Smooth muscle cell (in vitro differentiated cells): ENCODE results near the gene OFD1. TPM values are rescaled to one million over a fixed set of nuclear protein-coding genes. Genes with fewer than 3 reads are reported as not detected.

Source experiments
- DNase-seq: peaks from one replicate; lab custom pipeline; 2025; ENCODE audit not compliant: unreplicated experiment; lab: John Stamatoyannopoulos, UW
- H2AFZ ChIP-seq: fragments of 200-600 bp; sonication (generic); 2 replicates; pipeline ENCODE4 v1.6.0; 2016; ENCODE audit warnings: antibody characterized with exemption, low read depth, mild to moderate bottlenecking
- H3F3A ChIP-seq: fragments of 200-600 bp; sonication (generic); 2 replicates; pipeline ENCODE4 v1.6.0; 2017; ENCODE audit warnings: antibody characterized with exemption, low read depth
- H3K27ac ChIP-seq: fragments of 200-600 bp; sonication (generic); 2 replicates; pipeline ENCODE4 v1.5.1; 2016; ENCODE audit warnings: low read depth, mild to moderate bottlenecking
- H3K27me3 ChIP-seq: fragments of 200-600 bp; sonication (generic); 2 replicates; pipeline ENCODE4 v1.6.1; 2016; ENCODE audit warnings: low read depth, mild to moderate bottlenecking
- H3K36me3 ChIP-seq: fragments of 200-600 bp; sonication (generic); 2 replicates; pipeline ENCODE4 v1.5.1; 2016; ENCODE audit warnings: low read depth
- H3K4me1 ChIP-seq: fragments of 200-600 bp; sonication (generic); 2 replicates; pipeline ENCODE4 v1.5.1; 2016; ENCODE audit warnings: low read depth
- H3K4me2 ChIP-seq: fragments of 200-600 bp; sonication (generic); 2 replicates; pipeline ENCODE4 v1.6.0; 2016; ENCODE audit warnings: mild to moderate bottlenecking
- H3K4me3 ChIP-seq: fragments of 200-600 bp; sonication (generic); 2 replicates; pipeline ENCODE4 v1.5.1; 2016; ENCODE audit warnings: mild to moderate bottlenecking
- H3K79me2 ChIP-seq: fragments of 200-600 bp; sonication (generic); 2 replicates; pipeline ENCODE4 v1.6.0; 2016; ENCODE audit warnings: low read depth, mild to moderate bottlenecking
- H3K9ac ChIP-seq: fragments of 200-600 bp; sonication (generic); 2 replicates; pipeline ENCODE4 v1.6.0; 2016; ENCODE audit warnings: low read depth
- H3K9me3 ChIP-seq: fragments of 200-600 bp; sonication (generic); replicated peaks from 2 replicates; pipeline ENCODE4 v1.5.1; 2016; ENCODE audit warnings: low read depth
- H4K20me1 ChIP-seq: fragments of 200-600 bp; sonication (generic); 2 replicates; pipeline ENCODE4 v1.6.0; 2016; ENCODE audit warnings: low read depth
- CTCF ChIP-seq: fragments of 200-600 bp; sonication (generic); IDR thresholded peaks from 2 replicates; pipeline ENCODE4 v1.5.1; 2017; ENCODE audit warnings: borderline replicate concordance, mild to moderate bottlenecking, antibody characterized with exemption; ENCODE audit not compliant: insufficient read depth, poor library complexity, severe bottlenecking
- WGBS: methylation state at CpG from one replicate; pipeline ENCODE4 v1.1.7; 2016; ENCODE audit warnings: low lambda C conversion rate; 5-methylcytosine and 5-hydroxymethylcytosine counted together
- polyA plus RNA-seq: library from polyadenylated mRNA; unstranded; fragments of >200 nt; fragmentation: Nextera tagmentation; extraction: Ambion mirVana; gene quantifications from 2 replicates; pipeline ENCODE4 v1.2.1, GENCODE V29; 2016
- total RNA-seq: library from RNA; depleted of rRNA; stranded (reverse); fragments of >200 nt; gene quantifications from 2 replicates; pipeline ENCODE4 v1.2.3, GENCODE V29; 2014

The OFD1 gene
- total and polyA plus RNA-seq, 2 experiments from 2014 or later: 12.5 to 14.4 TPM

GRCh38 chrX:13693341-13693961 is 41.1 kb upstream of the OFD1 start:
- Histone ChIP-seq H2AFZ (no peak overlapping the region), H3K9me3 (peaks cover 3% of the 10 kb centered on the region), H3K4me3 (no peak overlapping the region), H3K27ac (peak overlapping the region; percentile 61), H3K4me2 (peak overlapping the region; percentile 53), H4K20me1 (peaks cover 71% of the 10 kb centered on the region), H3K9ac (no peak overlapping the region), H3K36me3 (no peaks in the 10 kb centered on the region), H3K79me2 (peaks cover 89% of the 10 kb centered on the region), H3K4me1 (peaks cover 12% of the 10 kb centered on the region), H3K27me3 (no peaks in the 10 kb centered on the region), H3F3A (no peaks in the 10 kb centered on the region)
- DNase-seq: no peak
- 44% methylated on average over 7 of the region's 7 CpGs for WGBS
- TF ChIP-seq CTCF: no peak

- Histone ChIP-seq H3K27ac (peak overlapping the region; percentile 61), H3K9ac (no peak overlapping the region), H2AFZ (no peak overlapping the region), H3K79me2 (peaks cover 97% of the 10 kb centered on the region), H3K36me3 (no peaks in the 10 kb centered on the region), H3K4me2 (peak overlapping the region; percentile 53), H4K20me1 (peaks cover 79% of the 10 kb centered on the region), H3K4me1 (peaks cover 22% of the 10 kb centered on the region), H3K27me3 (no peaks in the 10 kb centered on the region), H3F3A (no peaks in the 10 kb centered on the region), H3K9me3 (peaks cover 3% of the 10 kb centered on the region), H3K4me3 (no peak overlapping the region)
- no peak for TF ChIP-seq CTCF
- no peak for DNase-seq
- WGBS: 74% methylated on average over 2 of the region's 2 CpGs
These were observed 40.2 kb upstream of the OFD1 start for GRCh38 chrX:13694359-13694758.

DNA sequence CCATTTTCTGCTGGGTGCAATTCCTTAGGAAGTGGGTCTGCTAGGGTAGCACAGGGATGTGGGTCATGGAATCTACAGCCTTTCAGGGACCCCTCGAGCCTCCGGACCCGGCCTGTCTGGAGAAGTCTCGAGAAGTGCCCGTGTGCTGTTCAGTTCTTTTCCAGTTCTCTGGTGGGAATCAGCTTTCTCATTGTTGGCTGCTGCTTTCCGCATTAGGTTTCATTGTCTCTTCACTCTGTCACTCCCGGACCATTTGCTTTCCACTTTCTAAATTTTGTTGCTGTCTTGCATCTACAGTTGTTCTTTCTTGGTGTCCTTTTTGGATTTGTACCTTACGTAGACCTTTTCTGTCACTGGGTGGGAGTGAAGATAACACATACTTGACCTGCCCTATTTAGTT is 39.6 kb upstream of the OFD1 start:
- Histone ChIP-seq H3K4me3 (no peak overlapping the region), H3K27me3 (no peaks in the 10 kb centered on the region), H4K20me1 (peaks cover 85% of the 10 kb centered on the region), H3K4me2 (no peak overlapping the region), H3F3A (no peaks in the 10 kb centered on the region), H2AFZ (no peak overlapping the region), H3K79me2 (peaks cover 97% of the 10 kb centered on the region), H3K27ac (peak overlapping the region; percentile 61), H3K9ac (no peak overlapping the region), H3K9me3 (peaks cover 3% of the 10 kb centered on the region), H3K4me1 (peaks cover 26% of the 10 kb centered on the region), H3K36me3 (no peaks in the 10 kb centered on the region)
- WGBS: 81% methylated on average over 8 of the region's 8 CpGs
- DNase-seq: no peak
- no peak for TF ChIP-seq CTCF

GRCh38 chrX:13695601-13696115 is 38.9 kb upstream of the OFD1 start:
- peaks cover 86% of the 10 kb centered on the region for H4K20me1 ChIP-seq
- H3K9me3 ChIP-seq: peaks cover 3% of the 10 kb centered on the region
- H3F3A ChIP-seq: no peaks in the 10 kb centered on the region
- H3K4me1 ChIP-seq: peaks cover 27% of the 10 kb centered on the region
- no peak overlapping the region for H3K9ac ChIP-seq
- H2AFZ ChIP-seq: no peak overlapping the region
- no peaks in the 10 kb centered on the region for H3K36me3 ChIP-seq
- no peak for TF ChIP-seq CTCF
- no peak overlapping the region for H3K4me3 ChIP-seq
- peak overlapping the region; percentile 61 for H3K27ac ChIP-seq
- 73% methylated on average over 4 of the region's 4 CpGs for WGBS
- H3K79me2 ChIP-seq: peaks cover 97% of the 10 kb centered on the region
- DNase-seq: no peak
- no peak overlapping the region for H3K4me2 ChIP-seq
- H3K27me3 ChIP-seq: no peaks in the 10 kb centered on the region
